LNCaP clone FGC (cell line): ENCODE measurements around the gene CYP26B1.

Experiments
- DNase-seq: peaks from one replicate; pipeline ENCODE4 v3.0.0-alpha.2; 2011; ENCODE audit warnings: low read depth
- H3K4me3 ChIP-seq: 2 replicates; pipeline ENCODE4 v1.5.1; 2011; ENCODE audit warnings: mild to moderate bottlenecking, low read depth, low read length, control low read depth
- CTCF ChIP-seq: IDR thresholded peaks from 2 replicates; pipeline ENCODE4 v1.5.1; 2012; ENCODE audit warnings: mild to moderate bottlenecking; ENCODE audit not compliant: control insufficient read depth, insufficient read depth; ENCODE audit errors: extremely low read depth

Gene CYP26B1

DNA sequence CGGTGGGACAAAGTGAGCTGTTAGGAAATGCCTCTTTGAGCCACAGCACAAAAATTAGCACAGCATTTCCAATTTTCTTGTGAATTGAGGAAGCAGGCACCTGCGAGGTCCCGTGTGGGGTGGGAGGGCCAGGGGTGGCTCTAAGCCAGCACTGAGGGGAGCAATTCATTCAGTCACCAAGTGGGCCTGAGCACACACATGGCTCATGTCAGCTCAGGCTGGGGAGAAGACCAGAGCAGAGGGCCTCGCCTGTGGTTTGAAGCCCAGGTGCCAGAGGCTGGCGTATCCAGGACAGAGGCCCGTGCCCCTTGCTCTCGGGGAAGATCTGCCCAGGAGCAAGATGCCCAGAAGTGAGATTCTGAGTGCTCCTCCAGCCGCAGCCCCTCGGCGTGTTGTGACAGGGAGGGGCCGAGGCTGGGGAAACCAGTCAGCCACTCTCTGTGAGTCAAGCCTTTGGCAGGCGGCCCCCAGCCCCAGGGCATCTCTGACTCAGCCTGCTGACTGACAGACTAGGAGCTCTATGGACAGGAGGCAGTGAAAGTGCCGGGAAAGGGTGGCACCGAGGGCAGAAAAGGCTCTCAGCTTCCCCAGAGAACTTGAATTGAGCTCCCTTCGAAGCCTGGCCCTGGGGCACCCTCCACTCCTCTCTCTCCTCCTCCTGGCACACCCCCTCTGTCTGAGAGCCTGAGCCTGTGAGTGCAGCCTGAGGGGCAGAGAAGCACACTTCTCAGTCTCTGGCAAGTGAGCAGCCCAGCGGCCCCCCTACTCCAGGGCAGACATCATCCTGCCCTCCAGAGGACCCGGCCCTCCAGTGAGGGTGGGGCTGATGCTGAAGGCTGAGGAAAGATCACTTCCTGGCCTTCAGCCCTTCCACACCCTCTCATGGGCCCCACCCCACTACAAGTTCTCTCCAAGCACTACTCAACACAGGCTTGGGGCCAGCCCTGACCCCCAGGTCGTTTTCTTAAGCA is 32.3 kb downstream of the CYP26B1 start:
- DNase-seq: no peak
- no peak overlapping the region for H3K4me3 ChIP-seq
- no peak for TF ChIP-seq CTCF

DNA sequence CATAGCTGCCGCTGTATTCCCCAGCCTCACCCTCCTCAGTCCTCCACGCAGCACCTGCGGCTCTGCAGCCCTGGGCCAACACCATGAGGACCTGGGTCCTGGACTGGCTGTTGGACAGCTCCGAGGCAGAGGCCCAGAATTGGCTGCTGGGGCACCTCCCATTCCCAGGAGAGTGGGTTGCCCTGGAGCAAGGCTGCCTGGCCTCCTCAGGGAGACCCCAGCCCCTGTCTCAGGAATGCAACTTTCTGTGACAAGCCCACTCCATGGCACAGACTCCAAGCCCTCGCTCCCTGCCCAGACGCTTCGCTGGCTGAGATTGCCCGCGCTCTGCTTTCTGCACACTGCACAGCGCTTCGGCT is 33.0 kb downstream of the CYP26B1 start:
- no peak for TF ChIP-seq CTCF
- DNase-seq: no peak
- no peak overlapping the region for H3K4me3 ChIP-seq

- no peak overlapping the region for H3K4me3 ChIP-seq
- DNase-seq: no peak
- TF ChIP-seq CTCF: no peak
Observed at GRCh38 chr2:72113847-72114692, 33.6 kb downstream of the CYP26B1 start.

DNA sequence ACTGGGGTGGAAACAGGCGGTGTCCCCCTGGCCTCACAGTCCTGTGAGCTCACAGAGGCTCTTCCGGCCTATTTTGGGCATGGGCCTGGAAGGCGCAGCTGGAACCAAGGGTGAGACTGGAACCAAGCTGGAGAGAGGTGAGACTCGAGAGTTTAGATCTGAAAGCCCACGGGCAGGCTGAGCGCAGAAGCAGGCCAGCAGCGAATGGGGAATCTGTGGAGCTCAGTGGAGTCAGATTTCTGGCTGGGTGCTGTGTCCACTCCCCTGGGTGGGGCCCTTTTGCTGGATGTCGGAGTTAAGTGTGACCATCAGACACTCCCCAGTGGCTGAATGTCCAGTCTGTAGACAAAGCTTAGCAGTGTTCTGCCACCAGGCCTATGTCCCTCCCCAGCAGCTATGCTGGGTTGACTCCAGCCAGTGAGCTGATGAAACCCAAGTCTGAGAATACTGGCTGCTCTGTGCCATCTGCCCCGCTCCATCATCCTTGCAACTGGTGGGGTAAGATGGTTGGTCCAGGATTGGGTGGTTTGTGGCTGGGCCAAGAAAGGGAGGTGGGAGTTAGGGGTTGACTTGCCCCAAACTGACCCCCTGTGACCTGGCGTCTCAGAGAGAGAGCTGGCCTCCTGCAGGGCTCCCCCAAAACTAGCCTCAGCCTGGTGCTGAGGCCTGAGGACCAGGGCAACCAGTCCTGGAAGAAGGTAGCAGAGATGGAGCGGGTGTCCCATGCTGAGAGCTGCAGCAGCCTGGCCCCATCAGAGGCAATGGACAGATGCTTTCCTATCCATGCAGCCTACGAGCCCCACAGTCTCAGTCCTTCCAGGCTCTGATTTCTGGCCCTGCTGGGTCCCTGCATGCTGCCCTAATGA is 34.4 kb downstream of the CYP26B1 start:
- TF ChIP-seq CTCF: no peak

DNA sequence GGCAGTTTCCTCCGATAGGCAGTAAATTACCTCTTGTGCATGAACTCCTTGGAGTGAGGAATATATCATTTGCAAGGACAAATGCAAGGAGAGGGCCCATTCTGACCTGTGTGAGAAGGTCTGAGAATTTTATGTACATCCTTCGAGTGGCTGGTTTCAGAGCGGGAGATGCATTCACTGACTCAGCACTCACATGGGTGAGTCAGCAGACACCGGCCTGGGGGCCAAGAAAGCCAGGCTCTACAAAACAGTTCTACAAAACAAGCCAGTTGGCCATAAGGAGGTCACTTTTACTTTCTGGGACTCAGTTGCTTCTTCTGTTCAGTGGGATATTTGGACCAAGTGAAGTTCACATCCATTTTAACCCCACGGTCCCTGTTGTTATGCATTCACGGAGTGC is 35.3 kb downstream of the CYP26B1 start:
- DNase-seq: no peak
- H3K4me3 ChIP-seq: no peak overlapping the region
- TF ChIP-seq CTCF: no peak

More for the DNA sequence above, 34.4 kb downstream of the CYP26B1 start:
- DNase-seq: no peak
- H3K4me3 ChIP-seq: no peak overlapping the region

GRCh38 chr2:72111061-72111460 is 36.6 kb downstream of the CYP26B1 start:
- TF ChIP-seq CTCF: no peak
- no peak overlapping the region for H3K4me3 ChIP-seq

More at GRCh38 chr2:72111061-72111460, 36.6 kb downstream of the CYP26B1 start:
- DNase-seq: no peak
